ENCODE data around the gene LUC7L2.
"Not testable (repeated sequence)": the region's sequence is repeated elsewhere in the genome, so short reads cannot be mapped to it uniquely, and the experiment has no call there.

DNA sequence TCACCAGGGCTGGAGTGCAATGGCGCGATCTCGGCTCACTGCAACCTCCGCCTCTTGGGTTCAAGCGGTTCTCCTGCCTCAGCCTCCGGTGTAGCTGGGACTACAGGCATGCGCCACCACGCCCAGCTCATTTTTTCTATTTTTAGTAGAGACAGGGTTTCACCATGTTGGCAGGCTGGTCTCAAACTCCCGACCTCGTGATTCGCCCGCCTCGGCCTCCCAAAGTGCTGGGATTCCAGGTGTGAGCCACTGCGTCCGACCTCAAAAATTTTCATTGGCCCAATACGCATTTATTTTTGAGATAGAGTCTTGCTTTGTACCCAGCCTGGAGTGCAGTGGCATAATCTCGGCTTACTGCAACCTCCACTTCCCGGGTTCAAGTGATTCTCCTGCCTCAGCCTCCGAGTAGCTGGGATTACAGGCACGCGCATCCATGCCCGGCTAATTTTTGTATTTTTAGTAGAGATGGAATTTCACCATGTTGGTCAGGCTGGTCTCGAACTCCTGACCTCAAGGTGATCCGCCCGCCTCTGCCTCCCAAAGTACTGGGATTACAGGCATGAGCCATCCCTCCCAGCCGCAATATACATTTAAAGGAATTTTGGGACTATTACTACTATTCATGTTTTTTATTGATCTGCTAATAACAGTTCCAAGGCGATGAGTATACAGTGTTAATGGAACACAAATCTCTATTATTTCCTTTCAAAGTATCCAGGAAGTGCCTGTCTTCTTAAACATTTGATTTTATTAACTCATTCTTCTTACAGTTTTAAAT, 1.8 kb upstream of the LUC7L2 start:
- TF ChIP-seq, protein P1, sequence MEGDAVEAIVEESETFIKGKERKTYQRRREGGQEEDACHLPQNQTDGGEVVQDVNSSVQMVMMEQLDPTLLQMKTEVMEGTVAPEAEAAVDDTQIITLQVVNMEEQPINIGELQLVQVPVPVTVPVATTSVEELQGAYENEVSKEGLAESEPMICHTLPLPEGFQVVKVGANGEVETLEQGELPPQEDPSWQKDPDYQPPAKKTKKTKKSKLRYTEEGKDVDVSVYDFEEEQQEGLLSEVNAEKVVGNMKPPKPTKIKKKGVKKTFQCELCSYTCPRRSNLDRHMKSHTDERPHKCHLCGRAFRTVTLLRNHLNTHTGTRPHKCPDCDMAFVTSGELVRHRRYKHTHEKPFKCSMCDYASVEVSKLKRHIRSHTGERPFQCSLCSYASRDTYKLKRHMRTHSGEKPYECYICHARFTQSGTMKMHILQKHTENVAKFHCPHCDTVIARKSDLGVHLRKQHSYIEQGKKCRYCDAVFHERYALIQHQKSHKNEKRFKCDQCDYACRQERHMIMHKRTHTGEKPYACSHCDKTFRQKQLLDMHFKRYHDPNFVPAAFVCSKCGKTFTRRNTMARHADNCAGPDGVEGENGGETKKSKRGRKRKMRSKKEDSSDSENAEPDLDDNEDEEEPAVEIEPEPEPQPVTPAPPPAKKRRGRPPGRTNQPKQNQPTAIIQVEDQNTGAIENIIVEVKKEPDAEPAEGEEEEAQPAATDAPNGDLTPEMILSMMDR (IDR thresholded peaks at IDR 0.05): not testable (repeated sequence)
- not testable (repeated sequence) for TF ChIP-seq EZH2phosphoT487 (IDR thresholded peaks at IDR 0.05)

Data from neural progenitor cell (in vitro differentiated cells).